Common myeloid progenitor, CD34-positive (primary cell): Measurements from ENCODE around the gene MCM6.
"Not testable (repeated sequence)": the region's sequence is repeated elsewhere in the genome, so short reads cannot be mapped to it uniquely, and the experiment has no call there.

Experiments
- CTCF ChIA-PET: fragments of 350-600 bp; sonication (Branson Sonifier 250); formaldehyde crosslinking; loops from one replicate; lab custom pipeline; 2021; ENCODE audit warnings: antibody characterized with exemption; lab: Charles Lee
- POLR2A ChIA-PET: fragments of 350-600 bp; sonication (Branson Sonifier 250); formaldehyde crosslinking; loops from one replicate; lab custom pipeline; 2021; ENCODE audit warnings: antibody characterized with exemption; lab: Charles Lee
- DNase-seq, 3 donors: peaks; one replicate each; pipeline versions ENCODE4 v3.0.0 to v3.0.0-alpha.2; 2013
- H3K27ac ChIP-seq, 2 experiments: 1 replicate in 1 of 2; 2 replicates in 1 of 2; pipeline ENCODE4 v1.7.0; 2013; ENCODE audit warnings: inconsistent platforms in 2 of 2, low read length in 2 of 2, mild to moderate bottlenecking in 2 of 2, low read depth in 1 of 2, moderate library complexity in 1 of 2; ENCODE audit not compliant: severe bottlenecking in 2 of 2, insufficient read depth in 1 of 2, poor library complexity in 1 of 2
- H3K27me3 ChIP-seq, 5 experiments: replicated peaks in 2 of 5; 1 replicate in 3 of 5; 2 replicates in 2 of 5; pipeline versions ENCODE4 v1.6.1 to v1.7.0; 2013; ENCODE audit warnings: low read length in 4 of 5, mild to moderate bottlenecking in 2 of 5, moderate library complexity in 2 of 5, inconsistent platforms in 1 of 5; ENCODE audit not compliant: insufficient read depth in 5 of 5, control insufficient read depth in 4 of 5
- H3K36me3 ChIP-seq, 4 experiments: 1 replicate in 2 of 4; 2 replicates in 2 of 4; pipeline versions ENCODE4 v1.6.1 to v1.7.0; 2013; ENCODE audit warnings: low read length in 3 of 4, control low read depth in 1 of 4, mild to moderate bottlenecking in 1 of 4; ENCODE audit not compliant: control insufficient read depth in 4 of 4, insufficient read depth in 4 of 4
- H3K4me1 ChIP-seq, 4 experiments: 1 replicate in 3 of 4; 2 replicates in 1 of 4; pipeline versions ENCODE4 v1.6.1 to v1.7.1; 2013; ENCODE audit warnings: low read length in 3 of 4, mild to moderate bottlenecking in 3 of 4, control low read depth in 1 of 4, inconsistent platforms in 1 of 4, moderate library complexity in 1 of 4; ENCODE audit not compliant: control insufficient read depth in 4 of 4, insufficient read depth in 4 of 4; ENCODE audit errors: control extremely low read depth in 1 of 4
- H3K4me3 ChIP-seq, 7 experiments: 1 replicate in 4 of 7; 2 replicates in 3 of 7; pipeline versions ENCODE4 v1.5.1 to v1.7.0; 2013; ENCODE audit warnings: mild to moderate bottlenecking in 7 of 7, low read length in 6 of 7, moderate library complexity in 6 of 7, inconsistent platforms in 2 of 7, low read depth in 2 of 7, control low read depth in 1 of 7; ENCODE audit not compliant: insufficient read depth in 4 of 7, control insufficient read depth in 1 of 7; ENCODE audit errors: extremely low read depth in 1 of 7
- H3K9me3 ChIP-seq, 5 experiments: 1 replicate in 4 of 5; 2 replicates in 1 of 5; pipeline versions ENCODE4 v1.6.1 to v1.7.1; 2013; ENCODE audit warnings: low read length in 4 of 5, mild to moderate bottlenecking in 2 of 5, inconsistent platforms in 1 of 5, low read depth in 1 of 5, moderate library complexity in 1 of 5; ENCODE audit not compliant: control insufficient read depth in 4 of 5, insufficient read depth in 2 of 5; ENCODE audit errors: control extremely low read depth in 1 of 5
- WGBS: methylation state at CpG from one replicate; pipeline ENCODE4 v1.1.5; 2013; ENCODE audit not compliant: insufficient coverage; 5-methylcytosine and 5-hydroxymethylcytosine counted together

Gene MCM6

GRCh38 chr2:135893374-135893794, 17.1 kb upstream of the MCM6 start:
- H3K9me3 ChIP-seq = peaks cover 0 to under 1% (median 0%) of the 10 kb centered on the region in 5 experiments
- H3K27me3 ChIP-seq = no peaks in the 10 kb centered on the region
- CTCF ChIA-PET = interaction anchor here (1.0 to 1.2 kb wide), 3 partner anchors 11 to 484 kb away, joined by 3 to 4 read pairs (median 3); no protein-coding TSS in a partner anchor
- peak in 1 of 3 donors; percentile 7 for DNase-seq
- H3K4me1 ChIP-seq = peaks cover 6 to 28% (median 8%) of the 10 kb centered on the region in 4 experiments
- H3K36me3 ChIP-seq = peaks cover 0 to 1% (median under 1%) of the 10 kb centered on the region in 4 experiments
- WGBS = 100% methylated on average over 1 of the region's 2 CpGs
- POLR2A ChIA-PET = no interaction called here
- no peak overlapping the region for H3K4me3 ChIP-seq
- H3K27ac ChIP-seq = no peak overlapping the region

GRCh38 chr2:135890835-135891234, 14.6 kb upstream of the MCM6 start:
- H3K36me3 ChIP-seq = no peaks in the 10 kb centered on the region
- peaks cover 6 to 28% (median 8%) of the 10 kb centered on the region in 4 experiments for H3K4me1 ChIP-seq
- peak; percentile 28 to 89 (median 80) for DNase-seq
- no peak overlapping the region for H3K27ac ChIP-seq
- H3K4me3 ChIP-seq = no peak overlapping the region
- POLR2A ChIA-PET = no interaction called here
- WGBS = 15% methylated on average over 3 of the region's 6 CpGs
- peaks cover 0 to 2% (median 0%) of the 10 kb centered on the region in 5 experiments for H3K9me3 ChIP-seq
- CTCF ChIA-PET = interaction anchor here (1.0 to 1.9 kb wide), 2 partner anchors 12 to 495 kb away, joined by 3 to 4 read pairs; no protein-coding TSS in a partner anchor
- H3K27me3 ChIP-seq = no peaks in the 10 kb centered on the region

- Histone ChIP-seq H3K9me3 (peaks cover 0 to 2% (median 0%) of the 10 kb centered on the region in 5 experiments), H3K4me3 (no peak overlapping the region), H3K36me3 (no peaks in the 10 kb centered on the region), H3K27me3 (no peaks in the 10 kb centered on the region), H3K4me1 (peaks cover 6 to 28% (median 8%) of the 10 kb centered on the region in 4 experiments), H3K27ac (no peak overlapping the region)
- POLR2A ChIA-PET = no interaction called here
- 96% methylated on average over 4 of the region's 4 CpGs for WGBS
- CTCF ChIA-PET = interaction anchor here (1.3 to 1.9 kb wide), 2 partner anchors 23 to 495 kb away, joined by 4 to 6 read pairs; no protein-coding TSS in a partner anchor
- DNase-seq = no peak
Measured at GRCh38 chr2:135890149-135890548, 13.9 kb upstream of the MCM6 start.

GRCh38 chr2:135888587-135888986, 12.3 kb upstream of the MCM6 start:
- H3K9me3 ChIP-seq, CTCF ChIA-PET, H3K36me3 ChIP-seq, POLR2A ChIA-PET, H3K27ac ChIP-seq, H3K4me3 ChIP-seq, H3K27me3 ChIP-seq, DNase-seq: not testable (repeated sequence)
- WGBS = 96% methylated on average over 3 of the region's 5 CpGs
- H3K4me1 ChIP-seq = peaks cover 6 to 28% (median 8%) of the 10 kb centered on the region in 4 experiments

- no peak for DNase-seq
- Histone ChIP-seq H3K36me3 (no peaks in the 10 kb centered on the region), H3K27me3 (no peaks in the 10 kb centered on the region), H3K4me1 (peaks cover 0 to 8% (median 3%) of the 10 kb centered on the region in 4 experiments), H3K27ac (no peak overlapping the region), H3K9me3 (peaks cover 0 to 2% (median 0%) of the 10 kb centered on the region in 5 experiments), H3K4me3 (no peak overlapping the region)
- ChIA-PET POLR2A (no interaction called here), CTCF (interaction anchor here (1.1 to 1.2 kb wide), 2 partner anchors 10 to 21 kb away, joined by 3 to 5 read pairs; no protein-coding TSS in a partner anchor)
- WGBS = 100% methylated on average over 3 of the region's 4 CpGs
Measured at GRCh38 chr2:135885709-135886108, 9.5 kb upstream of the MCM6 start.

GRCh38 chr2:135882415-135882814, 6.2 kb upstream of the MCM6 start:
- no peak for DNase-seq
- H3K4me3 ChIP-seq = no peak overlapping the region
- no peaks in the 10 kb centered on the region for H3K27me3 ChIP-seq
- no peaks in the 10 kb centered on the region for H3K9me3 ChIP-seq
- H3K27ac ChIP-seq = no peak overlapping the region
- H3K36me3 ChIP-seq = no peaks in the 10 kb centered on the region
- WGBS = no CpG with 5 or more reads among the region's 3 CpGs
- no peaks in the 10 kb centered on the region for H3K4me1 ChIP-seq
- ChIA-PET CTCF (interaction anchor here (1.6 kb wide), 1 partner anchor 11 kb away, joined by 4 read pairs; no protein-coding TSS in a partner anchor), POLR2A (interaction anchor here (0.6 kb wide), 1 partner anchor 770 kb away, joined by 3 read pairs; no protein-coding TSS in a partner anchor)

GRCh38 chr2:135876770-135877169, 527 bp upstream of the MCM6 start:
- H3K4me3 ChIP-seq = peak overlapping the region in 6 of 7 experiments; percentile 72 to 97 (median 84)
- 77% methylated on average over 10 of the region's 15 CpGs for WGBS
- H3K27me3 ChIP-seq, DNase-seq, H3K9me3 ChIP-seq, POLR2A ChIA-PET: not testable (repeated sequence)
- H3K36me3 ChIP-seq = peaks cover 2 to 20% (median 8%) of the 10 kb centered on the region in 4 experiments
- peak overlapping the region in 1 of 2 experiments; percentile 57 for H3K27ac ChIP-seq
- CTCF ChIA-PET = interaction anchor here (2.2 kb wide), 1 partner anchor 10 kb away, joined by 8 read pairs; no protein-coding TSS in a partner anchor
- peaks cover 3 to 23% (median 15%) of the 10 kb centered on the region in 4 experiments for H3K4me1 ChIP-seq
